ENCODE results near the gene RCSD1.
A peak's percentile ranks its signal among the peaks of the same experiment; 100 is the strongest.

Gene RCSD1

DNA sequence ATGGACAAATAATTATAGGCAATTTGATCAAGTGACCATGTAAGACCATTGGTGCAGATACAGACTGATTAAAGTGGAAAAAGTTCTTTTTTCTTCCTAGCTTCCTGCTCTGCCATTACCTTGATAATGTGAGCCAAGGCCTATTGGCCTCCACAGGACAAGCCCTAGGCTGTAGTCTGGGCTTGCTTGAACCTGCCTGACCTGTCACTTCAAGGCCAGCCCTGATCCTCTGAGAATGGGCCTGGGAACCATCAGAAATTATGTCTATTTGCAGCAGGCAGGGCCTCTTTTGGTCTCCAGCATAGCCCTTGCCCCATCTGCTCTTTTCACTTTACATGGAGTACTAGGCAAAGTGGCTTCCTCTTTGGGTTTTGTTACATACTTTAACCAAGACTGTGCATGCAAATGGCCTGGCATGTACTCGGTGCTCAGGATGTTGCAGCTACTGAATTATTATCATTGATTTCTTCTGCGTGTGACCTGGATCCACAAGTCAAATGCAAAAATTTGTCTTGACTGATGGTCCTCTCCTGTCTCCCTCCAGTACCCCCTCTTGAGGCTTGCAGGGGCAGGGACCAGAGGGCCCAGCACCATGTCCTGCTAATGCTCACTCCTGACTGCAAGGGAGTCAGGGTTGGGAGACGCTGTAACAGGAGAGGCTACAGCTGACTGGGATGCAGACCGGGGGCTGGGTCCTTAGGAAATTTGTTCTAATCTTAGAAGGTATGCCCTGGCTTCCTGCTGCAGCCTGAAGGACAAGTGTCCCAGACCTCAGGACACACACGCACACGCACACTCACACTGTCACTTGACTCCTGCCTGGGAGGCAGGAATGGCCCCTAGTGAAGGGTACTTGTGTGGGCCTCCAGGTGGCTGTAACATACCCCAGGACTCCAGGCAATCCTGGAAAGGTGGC is 39.4 kb downstream of the RCSD1 start:
- DNase-seq = peak in 1 of 2 donors; percentile 32

- no peak for DNase-seq
Measured at GRCh38 chr1:167670563-167670962, 40.5 kb downstream of the RCSD1 start.

- DNase-seq = peak; percentile 86 to 97
Measured at GRCh38 chr1:167671727-167672511, 41.9 kb downstream of the RCSD1 start.

- DNase-seq = no peak
Measured at GRCh38 chr1:167672831-167673230, 42.8 kb downstream of the RCSD1 start.

DNA sequence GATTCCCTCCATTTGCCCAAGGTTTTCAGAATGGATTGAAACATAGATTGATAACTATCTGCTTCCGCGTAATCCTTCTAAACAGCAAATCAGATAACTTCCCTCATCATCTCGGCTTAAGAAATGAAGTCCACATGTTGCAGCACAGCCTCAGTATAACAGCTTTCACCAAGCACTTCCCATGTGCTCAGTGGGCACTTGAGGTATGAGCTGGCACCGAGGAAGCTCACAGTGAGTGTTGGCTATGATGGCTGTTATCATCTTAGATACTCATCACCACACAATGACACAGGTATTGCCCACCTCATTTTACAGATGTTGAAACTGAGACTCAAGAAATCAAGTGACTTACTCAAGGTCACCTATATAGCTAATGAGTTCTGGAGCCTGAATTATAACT is 43.2 kb downstream of the RCSD1 start:
- peak; percentile 76 to 81 for DNase-seq

- peak; percentile 22 to 75 for DNase-seq
Measured at GRCh38 chr1:167674156-167674555, 44.1 kb downstream of the RCSD1 start.

GRCh38 chr1:167675440-167675839 is 45.4 kb downstream of the RCSD1 start:
- no peak for DNase-seq

GRCh38 chr1:167676205-167676915 is 46.3 kb downstream of the RCSD1 start:
- DNase-seq = no peak

- no peak for DNase-seq
Measured at GRCh38 chr1:167676916-167677848, 47.1 kb downstream of the RCSD1 start.

GRCh38 chr1:167678422-167678821 is 48.4 kb downstream of the RCSD1 start:
- DNase-seq = no peak

DNA sequence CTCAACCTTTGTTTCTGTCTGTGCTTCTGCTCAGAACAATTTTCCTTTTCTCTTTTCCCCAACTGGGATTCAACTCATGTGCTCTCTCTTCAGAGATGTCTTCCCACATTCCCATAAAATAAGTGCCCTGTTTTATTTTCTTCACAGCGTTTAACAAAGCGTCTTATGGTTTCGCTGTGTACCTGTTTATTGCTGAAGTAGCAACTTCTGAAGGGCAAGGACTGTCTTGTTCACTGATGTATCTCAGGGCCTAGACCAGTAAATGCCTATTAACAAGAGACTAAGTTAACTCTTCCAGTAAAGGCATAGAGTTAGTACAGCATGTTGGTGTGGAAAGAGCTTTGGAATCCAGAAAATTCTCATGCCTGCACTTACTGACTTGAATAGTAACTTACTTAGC is 48.8 kb downstream of the RCSD1 start:
- DNase-seq = no peak

GRCh38 chr1:167679714-167680113 is 49.7 kb downstream of the RCSD1 start:
- peak; percentile 25 to 34 for DNase-seq

GRCh38 chr1:167681024-167681423 is 51.0 kb downstream of the RCSD1 start:
- DNase-seq = no peak

GRCh38 chr1:167681451-167682098 is 51.5 kb downstream of the RCSD1 start:
- DNase-seq = no peak

DNA sequence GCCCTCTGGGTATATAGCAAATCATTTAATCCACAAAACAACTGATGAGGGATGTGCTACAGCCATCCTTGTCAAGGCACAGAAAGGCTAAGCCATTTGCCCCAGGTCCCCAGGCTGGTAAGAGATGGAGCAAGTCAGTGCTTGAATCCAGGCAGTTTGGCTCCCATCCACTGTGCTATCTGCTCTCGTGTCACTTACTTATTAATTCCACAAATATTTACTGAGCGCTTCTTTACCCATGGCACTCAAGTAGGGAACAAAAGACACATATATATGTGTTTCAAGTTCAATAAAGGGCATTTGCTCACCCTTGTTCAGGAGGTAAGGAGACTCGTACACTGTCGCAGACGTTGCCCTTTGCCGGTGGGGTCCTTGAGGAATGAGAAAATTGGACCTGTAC is 53.2 kb downstream of the RCSD1 start:
- DNase-seq = no peak

GRCh38 chr1:167683641-167684502 is 53.8 kb downstream of the RCSD1 start:
- no peak for DNase-seq

GRCh38 chr1:167685844-167686243 is 55.8 kb downstream of the RCSD1 start:
- DNase-seq = no peak

- peak; percentile 81 to 85 for DNase-seq
Measured at GRCh38 chr1:167687919-167688519, 58.0 kb downstream of the RCSD1 start.

GRCh38 chr1:167689567-167689920 is 59.5 kb downstream of the RCSD1 start:
- DNase-seq = peak; percentile 58 to 63

GRCh38 chr1:167690053-167690452 is 60.0 kb downstream of the RCSD1 start:
- no peak for DNase-seq
